Measurements from ENCODE around the gene DGKE. TPM values are rescaled to one million over a fixed set of nuclear protein-coding genes. Genes with fewer than 3 reads are reported as not detected.

The DGKE gene
- total and polyA plus RNA-seq, 2 of the 13 experiments (the other 11 are each of a cell fraction or from before 2014, with no cell fraction given) = 3.2 to 5.3 TPM

MicroRNAs within 50 kb of the gene (microRNA counts, 767-probe panel; counts per million panel counts)
- not detected for microRNA hsa-miR-3614-5p

Small RNAs within 50 kb of the gene (small RNA-seq; reads per million reads assigned to genes)
- gene AC015912.2 (ENCODE audit: insufficient read depth in 2 of 3, insufficient read length in 3 of 3, low read depth in 2 of 3, low replicate concordance in 1 of 3) (0 reads per million in 3 experiments), gene RNU6-1158P (ENCODE audit: insufficient read depth in 2 of 3, insufficient read length in 3 of 3, low read depth in 2 of 3, low replicate concordance in 1 of 3) (0 reads per million in 3 experiments)

Other genes with a start within 250 kb of the DGKE start
- gene NOG, start 240.5 kb upstream of the DGKE start, total RNA-seq (2016; rRNA removed; fragmentation: Illumina TruSeq; extraction: Trizol) = not detected in 2 replicates
- not detected in 2 replicates for gene NOG, start 240.5 kb upstream of the DGKE start, polyA plus RNA-seq (2011; rRNA removed)
- 0.62 and 0.86 TPM in 2 replicates for gene C17orf67, start 231 bp upstream of the DGKE start, total RNA-seq (2016; rRNA removed; fragmentation: Illumina TruSeq; extraction: Trizol)
- gene C17orf67, start 231 bp upstream of the DGKE start, polyA plus RNA-seq (2011; rRNA removed) = 0.35 and 0.41 TPM in 2 replicates
- gene TRIM25, start 79.9 kb downstream of the DGKE start, total RNA-seq (2016; rRNA removed; fragmentation: Illumina TruSeq; extraction: Trizol) = 38.3 and 42.2 TPM in 2 replicates
- gene TRIM25, start 79.9 kb downstream of the DGKE start, polyA plus RNA-seq (2011; rRNA removed) = 30.8 and 37.6 TPM in 2 replicates
- gene COIL, start 126.9 kb downstream of the DGKE start, total RNA-seq (2016; rRNA removed; fragmentation: Illumina TruSeq; extraction: Trizol) = 29.4 and 39.0 TPM in 2 replicates
- 5.7 and 8.1 TPM in 2 replicates for gene COIL, start 126.9 kb downstream of the DGKE start, polyA plus RNA-seq (2011; rRNA removed)
- 12.3 and 27.3 TPM in 2 replicates for gene SCPEP1, start 144.0 kb downstream of the DGKE start, total RNA-seq (2016; rRNA removed; fragmentation: Illumina TruSeq; extraction: Trizol)
- 20.9 and 24.3 TPM in 2 replicates for gene SCPEP1, start 144.0 kb downstream of the DGKE start, polyA plus RNA-seq (2011; rRNA removed)

Data from HepG2 (cell line).